Fibroblast of skin of right quadriceps (primary cell): Measurements from ENCODE around the gene SYNGR2.
"Not testable (repeated sequence)": the region's sequence is repeated elsewhere in the genome, so short reads cannot be mapped to it uniquely, and the experiment has no call there.

Source experiments
- DNase-seq: peaks from one replicate; pipeline ENCODE4 v3.0.0-alpha.2; 2013

The SYNGR2 gene

GRCh38 chr17:78144147-78144719, 24.1 kb upstream of the SYNGR2 start:
- peak; percentile 68 for DNase-seq

- no peak for DNase-seq
Observed at GRCh38 chr17:78144736-78145641, 23.4 kb upstream of the SYNGR2 start.

GRCh38 chr17:78146471-78146869, 21.9 kb upstream of the SYNGR2 start:
- no peak for DNase-seq

GRCh38 chr17:78146881-78147280, 21.5 kb upstream of the SYNGR2 start:
- no peak for DNase-seq

GRCh38 chr17:78147315-78147998, 20.9 kb upstream of the SYNGR2 start:
- no peak for DNase-seq

- DNase-seq = no peak
Observed at GRCh38 chr17:78148286-78149016, 19.9 kb upstream of the SYNGR2 start.

- DNase-seq = peak; percentile 70
Observed at GRCh38 chr17:78151514-78152008, 16.8 kb upstream of the SYNGR2 start.

GRCh38 chr17:78154903-78155811, 13.2 kb upstream of the SYNGR2 start:
- no peak for DNase-seq

- DNase-seq = peak; percentile 83
Observed at GRCh38 chr17:78159575-78160158, 8.7 kb upstream of the SYNGR2 start.

GRCh38 chr17:78163881-78164747, 4.3 kb upstream of the SYNGR2 start:
- DNase-seq = no peak

GRCh38 chr17:78164748-78165607, 3.4 kb upstream of the SYNGR2 start:
- DNase-seq = no peak

- DNase-seq = no peak
Observed at GRCh38 chr17:78166416-78166815, 2.0 kb upstream of the SYNGR2 start.

GRCh38 chr17:78168903-78169793, 767 bp downstream of the SYNGR2 start:
- DNase-seq = peak; percentile 19

- DNase-seq = no peak
Observed at GRCh38 chr17:78170692-78171590, 2.6 kb downstream of the SYNGR2 start.

GRCh38 chr17:78171591-78172248, 3.3 kb downstream of the SYNGR2 start:
- not testable (repeated sequence) for DNase-seq

- peak; percentile 14 for DNase-seq
Observed at GRCh38 chr17:78172249-78173051, 4.1 kb downstream of the SYNGR2 start.
